GM12878 (cell line): ENCODE data around the gene PDSS1. TPM values are rescaled to one million over a fixed set of nuclear protein-coding genes. Genes with fewer than 3 reads are reported as not detected.

ENCODE experiments used
- ATAC-seq: fragments of 200-7000 bp; cut with Tn5 transposase; 3 replicates; pipeline ENCODE4 v1.9.1; 2020; ENCODE audit warnings: mild to moderate bottlenecking, moderate library complexity
- BruUV-seq: library from RNA; stranded (reverse); fragments of 400-500 nt; replicated peaks from 2 replicates; lab custom pipeline; 2021; lab: Mats Ljungman, UMichigan
- CTCF ChIA-PET: fragments of 300-600 bp; sonication (Branson Sonifier 250); formaldehyde crosslinking; extraction: SDS; loops from one replicate; lab custom pipeline; 2021; ENCODE audit warnings: inconsistent platforms; lab: Yijun Ruan, JAX
- POLR2A ChIA-PET: fragments of 350-600 bp; formaldehyde crosslinking; extraction: SDS; loops from one replicate; lab custom pipeline; 2021; ENCODE audit warnings: inconsistent platforms; lab: Charles Lee
- RAD21 ChIA-PET: fragments of 300-600 bp; sonication (Branson Sonifier 250); formaldehyde crosslinking; loops from one replicate; lab custom pipeline; 2023; ENCODE audit warnings: antibody characterized with exemption; ENCODE audit not compliant: unreplicated experiment; lab: Charles Lee
- SMC1A ChIA-PET: fragments of 300-600 bp; sonication (Branson Sonifier 250); formaldehyde crosslinking; loops from one replicate; lab custom pipeline; 2023; ENCODE audit not compliant: unreplicated experiment, uncharacterized antibody; lab: Charles Lee
- DNase-seq: peaks from one replicate; pipeline ENCODE4 v3.0.0-alpha.2; 2011; ENCODE audit warnings: low read depth, low spot score
- FAIRE-seq: peaks from 3 replicates; lab custom pipeline; 2011; peaks lifted over from hg19 to GRCh38; lab: Jason Lieb, UNC
- H2AFZ ChIP-seq: 2 replicates; pipeline ENCODE4 v1.6.0; 2011; ENCODE audit warnings: low read depth, low read length, control low read depth; ENCODE audit not compliant: control insufficient read depth
- H3K27ac ChIP-seq: 2 replicates; pipeline ENCODE4 v1.5.1; 2011; ENCODE audit warnings: control low read depth; ENCODE audit not compliant: control insufficient read depth, insufficient read depth
- H3K27me3 ChIP-seq, 2 experiments: replicated peaks in 1 of 2; 2 replicates each; pipeline versions ENCODE4 v1.6.0 to v1.6.1; 2011; ENCODE audit warnings: low read length in 1 of 2; ENCODE audit not compliant: control insufficient read depth in 2 of 2, insufficient read depth in 2 of 2
- H3K36me3 ChIP-seq, 2 experiments: 2 replicates each; pipeline ENCODE4 v1.5.1; 2011; ENCODE audit warnings: low read length in 1 of 2; ENCODE audit not compliant: control insufficient read depth in 2 of 2, insufficient read depth in 2 of 2
- H3K4me1 ChIP-seq: 2 replicates; pipeline ENCODE4 v1.6.1; 2011; ENCODE audit warnings: mild to moderate bottlenecking, low read length, moderate library complexity, mixed read lengths; ENCODE audit not compliant: control insufficient read depth, insufficient read depth
- H3K4me2 ChIP-seq: 2 replicates; pipeline ENCODE4 v1.6.0; 2011; ENCODE audit warnings: control low read depth; ENCODE audit not compliant: control insufficient read depth, insufficient read depth
- H3K4me3 ChIP-seq: fragments of 200-600 bp; sonication (generic); 2 replicates; pipeline ENCODE4 v1.5.1; 2016
- H3K79me2 ChIP-seq: 2 replicates; pipeline ENCODE4 v1.6.0; 2011; ENCODE audit warnings: low read length; ENCODE audit not compliant: control insufficient read depth, insufficient read depth
- H3K9ac ChIP-seq: 2 replicates; pipeline ENCODE4 v1.8.0; 2011; ENCODE audit warnings: low read length, control low read depth, mixed read lengths; ENCODE audit not compliant: control insufficient read depth, insufficient read depth
- H3K9me3 ChIP-seq: replicated peaks from 3 replicates; pipeline ENCODE4 v1.5.1; 2011; ENCODE audit warnings: mild to moderate bottlenecking, low read length; ENCODE audit not compliant: control insufficient read depth, insufficient read depth
- H4K20me1 ChIP-seq: 2 replicates; pipeline ENCODE4 v1.6.0; 2011; ENCODE audit not compliant: control insufficient read depth, insufficient read depth
- BRCA1 ChIP-seq: IDR thresholded peaks from 2 replicates; pipeline ENCODE4 v1.6.1; 2011; ENCODE audit warnings: low read depth, low read length, improper control_type of control experiment
- CEBPB ChIP-seq, 2 experiments: fragments of 150-350 bp in 1 of 2; IDR thresholded peaks; 2 replicates each; pipeline ENCODE4 v1.6.1; 2012 to 2014; ENCODE audit warnings: low read depth in 2 of 2, low read length in 2 of 2, borderline replicate concordance in 1 of 2, inconsistent platforms in 1 of 2
- GABPA ChIP-seq: IDR thresholded peaks from 2 replicates; pipeline ENCODE4 v1.6.1; 2014; ENCODE audit warnings: antibody characterized with exemption, low read depth, mild to moderate bottlenecking, inconsistent platforms
- IKZF1 ChIP-seq: fragments of 450-650 bp; conservative IDR thresholded peaks from 2 replicates; pipeline ENCODE4 v1.6.1; 2017; ENCODE audit warnings: antibody characterized with exemption, mild to moderate bottlenecking
- IKZF2 ChIP-seq, 2 experiments: fragments of 450-650 bp; IDR thresholded peaks; 2 replicates each; pipeline ENCODE4 v1.6.1; 2017; ENCODE audit warnings: mild to moderate bottlenecking in 2 of 2, moderate library complexity in 2 of 2
- KLF5 ChIP-seq: fragments of 450-650 bp; IDR thresholded peaks from 2 replicates; pipeline ENCODE4 v1.6.1; 2014; ENCODE audit warnings: mild to moderate bottlenecking; ENCODE audit not compliant: partially characterized antibody
- LARP7 ChIP-seq: fragments of 450-650 bp; IDR thresholded peaks from 2 replicates; pipeline ENCODE4 v1.6.1; 2017; ENCODE audit warnings: mild to moderate bottlenecking
- MAX ChIP-seq: IDR thresholded peaks from 2 replicates; pipeline ENCODE4 v1.6.1; 2012; ENCODE audit warnings: low read depth, low read length, improper control_type of control experiment
- MYB ChIP-seq: fragments of 150-350 bp; IDR thresholded peaks from 2 replicates; pipeline ENCODE4 v1.6.1; 2014; ENCODE audit warnings: mild to moderate bottlenecking, low read depth, low read length, borderline replicate concordance
- NR2C2 ChIP-seq: IDR thresholded peaks from 2 replicates; pipeline ENCODE4 v1.6.1; 2011; ENCODE audit warnings: borderline replicate concordance, low read depth; ENCODE audit not compliant: control insufficient read depth, insufficient read length
- POLR2AphosphoS5 ChIP-seq: IDR thresholded peaks from 2 replicates; pipeline ENCODE4 v1.6.1; 2011; ENCODE audit warnings: mild to moderate bottlenecking, low read length, inconsistent platforms
- RELA ChIP-seq: fragments of 450-650 bp; IDR thresholded peaks from 2 replicates; pipeline ENCODE4 v1.8.0; 2014; ENCODE audit warnings: borderline replicate concordance; ENCODE audit not compliant: partially characterized antibody
- RUNX3 ChIP-seq: IDR thresholded peaks from 2 replicates; pipeline ENCODE4 v1.6.1; 2012; ENCODE audit warnings: low read length, inconsistent platforms
- SMAD1 ChIP-seq: fragments of 450-650 bp; IDR thresholded peaks from 2 replicates; pipeline ENCODE4 v1.6.1; 2018; ENCODE audit warnings: mild to moderate bottlenecking, low read depth; ENCODE audit not compliant: partially characterized antibody
- SPI1 ChIP-seq: IDR thresholded peaks from 2 replicates; pipeline ENCODE4 v1.6.1; 2011; ENCODE audit warnings: low read depth, mild to moderate bottlenecking, low read length, moderate library complexity, borderline replicate concordance; ENCODE audit not compliant: insufficient read depth
- SREBF2 ChIP-seq: IDR thresholded peaks from 2 replicates; pipeline ENCODE4 v1.6.1; 2012; ENCODE audit warnings: mild to moderate bottlenecking, low read length
- TARDBP ChIP-seq: IDR thresholded peaks from 2 replicates; pipeline ENCODE4 v1.6.1; 2016; ENCODE audit warnings: borderline replicate concordance
- USF1 ChIP-seq: IDR thresholded peaks from 2 replicates; pipeline ENCODE4 v1.6.1; 2011; ENCODE audit warnings: borderline replicate concordance, low read depth, mild to moderate bottlenecking, moderate library complexity, mixed read lengths, low read length; ENCODE audit not compliant: insufficient read depth; ENCODE audit errors: extremely low read length
- ZBED1 ChIP-seq: IDR thresholded peaks from 2 replicates; pipeline ENCODE4 v1.6.1; 2016; ENCODE audit warnings: borderline replicate concordance
- ZNF592 ChIP-seq: fragments of 450-650 bp; IDR thresholded peaks from 2 replicates; pipeline ENCODE4 v1.6.1; 2017; ENCODE audit warnings: mild to moderate bottlenecking, moderate library complexity
- ZNF622 ChIP-seq: fragments of 450-650 bp; IDR thresholded peaks from 2 replicates; pipeline ENCODE4 v1.6.1; 2017; ENCODE audit warnings: mild to moderate bottlenecking, inconsistent platforms
- WGBS: methylation state at CpG from one replicate; pipeline ENCODE4 v1.1.6; 2016; ENCODE audit warnings: low lambda C conversion rate; ENCODE audit not compliant: insufficient replicate concordance, insufficient coverage; ENCODE audit errors: missing lambda C conversion rate; 5-methylcytosine and 5-hydroxymethylcytosine counted together
- in situ Hi-C: fragments of 300-500 bp; cut with MboI; formaldehyde crosslinking; loops from 9 replicates; pipeline ENCODE4 v1.14.3; 2018; ENCODE audit warnings: mixed read lengths
- intact Hi-C: fragments of 100-400 bp; cut with micrococcal nuclease; formaldehyde crosslinking; loops from one replicate; pipeline ENCODE4 v1.14.2; 2022; ENCODE audit not compliant: unreplicated experiment
- polyA plus RNA-seq, 11 experiments: library from polyadenylated mRNA; depleted of rRNA in 4 of 11; unstranded in 6 of 11; stranded (reverse) in 5 of 11; fragments of >200 nt; fragmentation: Nextera tagmentation in 4 of 11; fragmentation: Illumina TruSeq in 1 of 11; extraction: Ambion mirVana in 4 of 11; extraction: Trizol in 1 of 11; gene quantifications; 1 replicate in 1 of 11; 2 replicates in 10 of 11; pipeline versions ENCODE4 v1.2.1 to v1.2.3, GENCODE V29; 2011 to 2016; ENCODE audit warnings: inconsistent platforms in 2 of 11, missing spikeins in 2 of 11, low read depth in 1 of 11
- total RNA-seq, 4 experiments: library from RNA; depleted of rRNA in 3 of 4; stranded (reverse); fragments of >200 nt in 3 of 4; fragmentation: Illumina TruSeq in 1 of 4; extraction: Trizol in 1 of 4; gene quantifications; 2 replicates each; pipeline versions ENCODE4 v1.2.1 to v1.2.3, GENCODE V29; 2013 to 2021

Gene PDSS1
- total and polyA plus RNA-seq, 10 of the 15 experiments (the other 5 are each of a cell fraction or from before 2014, with no cell fraction given): 12.2 to 48.2 (median 35.9) TPM

GRCh38 chr10:26737730-26738129 lies 40.2 kb downstream of the PDSS1 start:
- peak overlapping the region; percentile 58 for H3K9ac ChIP-seq
- no peaks in the 10 kb centered on the region for H3K27me3 ChIP-seq
- intact Hi-C loops (loop anchor here (1.0 to 10.0 kb wide), 2 partner anchors 124 to 403 kb away; no protein-coding TSS in a partner anchor), in situ Hi-C loops (no loop called here)
- H3K4me1 ChIP-seq: peaks cover 62% of the 10 kb centered on the region
- ChIA-PET SMC1A (no interaction called here), CTCF (interaction anchor here (3.8 kb wide), 1 partner anchor 12 kb away, joined by 29 read pairs; no protein-coding TSS in a partner anchor), POLR2A (no interaction called here), RAD21 (interaction anchor here (1.5 to 1.6 kb wide), 3 partner anchors 120 to 144 kb away, joined by 3 to 4 read pairs (median 4); no protein-coding TSS in a partner anchor)
- no peaks in the 10 kb centered on the region for H4K20me1 ChIP-seq
- H3K9me3 ChIP-seq: no peaks in the 10 kb centered on the region
- peak overlapping the region; percentile 71 for H3K4me2 ChIP-seq
- BruUV-seq: no TSS peak
- H3K4me3 ChIP-seq: no peak overlapping the region
- ATAC-seq (peak; percentile 90), FAIRE-seq (peak; percentile 76), DNase-seq (peak; percentile 95)
- H2AFZ ChIP-seq: no peak overlapping the region
- 0% methylated on average over 1 of the region's 1 CpG for WGBS
- H3K27ac ChIP-seq: peak overlapping the region; percentile 92
- peaks cover 12% of the 10 kb centered on the region for H3K79me2 ChIP-seq
- peaks cover 12 to 19% of the 10 kb centered on the region in 2 experiments for H3K36me3 ChIP-seq
- TF ChIP-seq ZNF622 (no peak), RELA (peak; percentile 76), BRCA1 (no peak), SMAD1 (no peak), IKZF1 (peak; percentile 82), CEBPB (IDR thresholded peaks at IDR 0.05; ENCODE audit: borderline replicate concordance in 1 of 2, low read depth in 2 of 2, low read length in 2 of 2) (no peak), POLR2AphosphoS5 (no peak; the same call in 1 of the 2 replicates), LARP7 (no peak), MAX (peak; percentile 84), NR2C2 (no peak), USF1 (no peak), ZNF592 (no peak), SPI1 (peak; percentile 94), TARDBP (no peak), SREBF2 (no peak), MYB (no peak), IKZF2 (IDR thresholded peaks at IDR 0.05) (peak; percentile 84 to 92), RUNX3 (peak; percentile 78), KLF5 (no peak), ZBED1 (peak; percentile 90), GABPA (peak; percentile 61; the same call in 1 of the 2 replicates)
